ENCODE measurements around the gene SORCS2.

Gene SORCS2

DNA sequence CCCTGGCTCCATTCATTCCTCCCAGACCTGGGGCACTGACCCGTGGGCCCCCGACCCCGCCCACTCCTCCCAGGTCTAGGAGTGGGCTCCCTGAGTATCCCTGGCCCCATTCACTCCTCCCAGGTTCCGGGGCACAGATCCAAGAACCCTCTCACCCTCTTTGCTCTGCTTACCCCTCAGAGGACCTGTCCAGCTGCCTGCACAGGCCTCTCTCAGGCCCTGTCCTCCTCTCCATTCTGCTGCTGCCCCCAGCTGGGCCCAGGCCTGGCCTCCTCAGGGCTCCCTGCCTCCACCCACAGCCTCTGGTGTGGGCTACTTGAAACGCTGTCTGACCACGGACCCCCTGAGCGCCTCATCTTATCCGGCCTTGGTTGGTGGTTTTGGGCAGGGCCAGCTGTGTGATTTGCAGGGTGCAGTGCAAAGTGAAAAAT is 460.1 kb downstream of the SORCS2 start:
- in situ Hi-C loops (cut with MboI; ENCODE audit: low sequenced_read_pairs): no loop called here

- in situ Hi-C loops (cut with MboI; ENCODE audit: low sequenced_read_pairs): no loop called here
Observed at GRCh38 chr4:7652906-7653305, 460.6 kb downstream of the SORCS2 start.

- in situ Hi-C loops (cut with MboI; ENCODE audit: low sequenced_read_pairs): no loop called here
Observed at GRCh38 chr4:7653510-7654369, 461.4 kb downstream of the SORCS2 start.

- in situ Hi-C loops (cut with MboI; ENCODE audit: low sequenced_read_pairs): no loop called here
Observed at GRCh38 chr4:7654550-7655445, 462.5 kb downstream of the SORCS2 start.

DNA sequence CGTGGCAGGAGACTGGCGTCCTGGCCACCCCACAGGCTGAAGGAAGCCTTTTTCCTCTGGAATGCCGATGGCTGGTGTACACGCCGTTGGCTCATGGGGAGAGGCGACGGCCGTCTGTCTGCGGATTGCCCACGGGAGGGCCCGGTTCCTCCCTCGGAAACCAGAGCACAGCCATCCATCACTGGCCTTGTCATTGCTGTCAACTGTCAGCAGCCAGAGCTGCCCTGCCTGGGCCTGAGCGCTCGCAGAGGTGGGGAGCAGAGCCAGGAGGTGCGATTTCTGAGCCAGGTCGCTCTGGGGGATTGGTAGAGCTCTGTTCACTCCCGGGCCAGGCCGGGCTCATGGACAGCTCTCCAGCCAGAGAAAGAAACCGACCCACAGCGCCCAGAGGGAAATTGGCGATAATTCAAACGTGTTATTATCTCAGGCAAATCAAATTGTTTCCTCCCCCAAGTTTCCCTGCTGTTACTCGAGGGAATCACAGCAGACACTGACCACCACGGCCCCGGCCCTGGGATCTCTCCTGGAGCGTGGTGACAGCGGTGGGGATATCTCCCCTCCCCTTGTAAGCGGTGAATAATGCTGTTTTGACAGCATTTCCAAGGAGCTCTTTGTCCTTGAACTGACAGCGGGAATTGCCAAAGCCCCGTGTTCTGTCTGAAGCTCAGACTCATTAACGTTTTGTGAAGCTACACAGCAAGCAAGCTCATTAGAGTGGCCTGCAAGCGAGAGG is 463.3 kb downstream of the SORCS2 start:
- in situ Hi-C loops (cut with MboI; ENCODE audit: low sequenced_read_pairs): no loop called here

DNA sequence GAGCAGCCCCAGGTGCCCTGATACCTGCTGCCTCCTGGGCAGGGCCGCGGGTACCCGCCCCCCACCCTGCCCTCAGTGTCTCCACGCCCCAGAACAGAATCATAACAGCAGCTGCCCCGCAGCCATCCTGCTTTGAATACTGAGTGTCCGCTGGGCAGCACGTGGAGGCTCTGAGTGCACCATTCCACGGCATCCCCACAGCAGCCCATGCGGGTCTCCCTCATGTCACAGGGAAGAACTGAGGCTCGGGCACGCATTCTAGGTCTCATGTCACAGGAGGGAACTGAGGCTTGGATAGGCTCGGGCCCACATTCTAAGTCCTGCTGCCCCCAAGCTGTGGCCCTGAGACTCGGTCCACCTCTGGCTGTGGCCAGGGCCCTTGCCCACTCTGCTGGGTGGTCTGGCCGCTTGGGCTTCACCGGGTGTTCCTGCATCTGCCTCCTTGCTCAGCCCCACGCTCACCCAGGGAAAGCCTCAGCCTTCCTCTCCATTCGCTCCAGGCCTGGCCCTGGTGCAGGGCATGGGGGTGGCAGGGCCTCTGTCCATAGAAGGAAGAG is 464.0 kb downstream of the SORCS2 start:
- in situ Hi-C loops (cut with MboI; ENCODE audit: low sequenced_read_pairs): no loop called here

- in situ Hi-C loops (cut with MboI; ENCODE audit: low sequenced_read_pairs): no loop called here
Observed at GRCh38 chr4:7657545-7658297, 465.4 kb downstream of the SORCS2 start.

- in situ Hi-C loops (cut with MboI; ENCODE audit: low sequenced_read_pairs): no loop called here
Observed at GRCh38 chr4:7658341-7659204, 466.2 kb downstream of the SORCS2 start.

DNA sequence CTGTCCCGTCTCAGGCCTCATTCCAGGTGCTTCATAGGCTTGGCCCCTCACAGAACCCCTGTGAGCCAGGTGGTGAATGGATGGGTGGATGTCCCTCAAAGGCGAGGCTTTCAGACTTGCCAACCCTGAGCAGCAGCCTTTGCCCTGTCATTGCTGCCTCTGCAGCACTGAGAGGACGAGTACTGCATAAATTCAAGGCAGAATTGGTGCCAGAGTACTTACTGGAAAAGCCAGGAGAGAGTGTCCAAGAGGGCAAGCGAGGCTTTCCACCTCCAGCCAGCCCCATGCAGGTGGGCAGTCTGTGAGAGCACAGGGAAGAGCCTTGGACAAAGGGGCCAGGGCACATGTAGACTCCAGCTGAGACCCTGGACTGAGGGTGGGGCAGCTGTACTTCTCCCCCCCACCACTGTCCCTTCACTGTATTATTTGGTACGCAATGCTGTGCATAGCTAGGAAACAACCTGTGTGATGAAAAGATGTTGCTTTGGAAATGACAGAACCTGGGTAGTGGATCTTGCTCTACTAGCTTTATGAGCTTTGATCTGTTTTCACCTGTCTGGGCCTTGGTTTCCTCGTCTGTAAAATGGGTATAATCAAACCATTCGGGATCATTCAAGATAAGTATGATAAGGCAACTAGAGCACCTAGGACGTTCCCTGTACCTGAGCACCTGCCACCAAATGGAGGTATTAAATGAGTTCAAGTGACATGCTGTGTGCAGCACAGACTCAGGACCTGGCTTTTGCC is 467.3 kb downstream of the SORCS2 start:
- in situ Hi-C loops (cut with MboI; ENCODE audit: low sequenced_read_pairs): no loop called here

- in situ Hi-C loops (cut with MboI; ENCODE audit: low sequenced_read_pairs): no loop called here
Observed at GRCh38 chr4:7660176-7661039, 468.1 kb downstream of the SORCS2 start.

- in situ Hi-C loops (cut with MboI; ENCODE audit: low sequenced_read_pairs): no loop called here
Observed at GRCh38 chr4:7661066-7661748, 468.9 kb downstream of the SORCS2 start.

DNA sequence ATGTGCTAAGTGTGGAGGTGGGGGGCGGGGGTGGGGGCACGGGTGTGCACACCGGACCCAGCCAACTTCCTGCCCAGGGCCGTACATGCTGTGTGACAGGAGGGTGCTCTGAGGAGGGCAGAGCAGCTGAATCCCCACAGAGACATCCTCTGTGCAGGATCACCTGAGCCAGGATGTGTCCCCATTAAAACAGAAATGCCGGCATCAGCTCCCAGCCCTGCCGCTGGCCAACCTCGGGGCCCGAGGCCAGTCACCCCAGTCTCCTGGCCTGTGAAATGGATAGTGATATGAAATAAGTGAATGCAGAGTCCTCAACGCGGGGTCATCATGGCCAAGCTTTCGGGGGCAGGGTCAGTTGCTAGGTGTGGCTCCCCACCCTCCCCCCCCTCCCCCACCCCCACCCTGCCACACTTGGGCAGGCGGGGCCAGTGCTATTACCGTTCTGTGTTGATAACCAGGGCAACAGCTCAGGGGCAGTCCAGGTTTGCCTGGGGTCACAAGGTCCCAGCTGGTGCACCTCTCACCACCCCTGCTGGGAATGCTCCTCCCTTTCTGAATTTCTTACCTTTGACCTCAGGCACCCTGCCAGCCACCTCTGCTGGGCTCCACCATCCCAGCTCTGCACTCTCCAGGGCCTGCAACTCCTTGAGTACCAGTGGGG is 469.6 kb downstream of the SORCS2 start:
- in situ Hi-C loops (cut with MboI; ENCODE audit: low sequenced_read_pairs): no loop called here

- in situ Hi-C loops (cut with MboI; ENCODE audit: low sequenced_read_pairs): no loop called here
Observed at GRCh38 chr4:7662507-7662846, 470.1 kb downstream of the SORCS2 start.

- in situ Hi-C loops (cut with MboI; ENCODE audit: low sequenced_read_pairs): no loop called here
Observed at GRCh38 chr4:7663075-7663541, 470.8 kb downstream of the SORCS2 start.

GRCh38 chr4:7664106-7664505 is 471.8 kb downstream of the SORCS2 start:
- in situ Hi-C loops (cut with MboI; ENCODE audit: low sequenced_read_pairs): no loop called here

- in situ Hi-C loops (cut with MboI; ENCODE audit: low sequenced_read_pairs): no loop called here
Observed at GRCh38 chr4:7665321-7665720, 473.0 kb downstream of the SORCS2 start.
